ENCODE results near the gene MRPS23. TPM values are rescaled to one million over a fixed set of nuclear protein-coding genes. Genes with fewer than 3 reads are reported as not detected.

MRPS23 gene
- total and polyA plus RNA-seq, 2 of the 13 experiments (the other 11 are each of a cell fraction or from before 2014, with no cell fraction given) = 63.2 to 181 TPM

DNA sequence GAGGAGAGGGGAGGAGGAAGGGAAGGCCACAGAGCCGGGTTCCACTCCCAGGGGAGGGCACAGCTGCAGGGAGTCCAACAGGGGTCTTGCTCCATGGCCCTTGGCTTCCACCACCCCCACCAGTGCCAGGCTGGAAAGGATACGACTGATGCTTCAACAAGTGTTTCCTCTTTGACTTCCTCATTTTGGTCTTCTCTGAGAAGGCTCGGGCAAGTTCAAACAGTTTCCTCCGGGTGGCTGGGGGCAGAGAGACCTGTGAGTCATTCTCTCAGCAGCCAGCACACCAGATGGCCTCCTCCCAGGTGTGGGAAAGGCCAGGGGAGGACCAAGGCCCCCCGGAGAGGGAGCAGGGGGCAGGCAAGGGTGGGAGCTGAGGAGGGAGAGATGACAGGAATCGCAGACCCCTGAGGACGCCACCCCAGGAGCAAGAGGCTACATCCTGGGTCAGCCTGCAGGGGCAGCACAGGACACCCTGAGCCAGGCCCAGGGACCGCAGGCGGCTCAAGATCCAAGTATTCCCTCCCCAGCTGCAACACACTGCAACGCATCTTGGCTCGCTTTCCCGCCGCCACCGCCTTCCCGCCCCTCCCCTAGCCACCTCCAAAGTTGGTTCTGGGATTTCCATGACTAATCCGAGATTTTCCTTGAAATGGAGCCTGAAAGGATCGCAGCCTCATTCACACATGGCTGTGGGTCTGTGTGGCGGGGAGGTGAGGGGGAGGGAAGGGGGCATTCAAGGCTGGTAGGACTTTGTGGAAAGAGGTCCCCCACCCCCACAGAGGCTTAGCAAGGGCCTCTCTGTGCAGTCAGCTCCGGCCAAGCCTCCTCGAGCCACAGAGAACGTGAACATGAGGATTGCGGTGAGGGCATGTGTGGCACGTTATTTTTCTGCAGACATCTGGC is 18.4 kb upstream of the MRPS23 start:
- Histone ChIP-seq H3K36me3 (replicated peaks in 1 of 2; ENCODE audit: control insufficient read depth in 1 of 2, insufficient read depth in 2 of 2, low read length in 2 of 2) (peaks cover 0 to 7% of the 10 kb centered on the region in 2 experiments; a peak in 1 of 5 replicates), H3K4me2 (ENCODE audit: low read depth, low read length) (no peak overlapping the region), H3K79me2 (ENCODE audit: insufficient read depth, low read length) (peaks cover 11% of the 10 kb centered on the region), H3K27me3 (ENCODE audit: control insufficient read depth in 1 of 2, insufficient read depth in 2 of 2, low read length in 2 of 2) (no peaks in the 10 kb centered on the region; a peak in 1 of 5 replicates), H2AFZ (ENCODE audit: low read length) (no peak overlapping the region), H3K27ac (ENCODE audit: extremely low read length, insufficient read depth, low read length) (peak overlapping the region; percentile 19), H3K9me3 (ENCODE audit: low read length) (no peaks in the 10 kb centered on the region), H4K20me1 (ENCODE audit: insufficient read depth, low read length) (no peaks in the 10 kb centered on the region), H3K9ac (ENCODE audit: insufficient read depth, low read depth, low read length) (no peak overlapping the region), H3K4me1 (ENCODE audit: insufficient read depth, low read length) (peaks cover 55% of the 10 kb centered on the region), H3K4me3 (replicated peaks in 1 of 3; ENCODE audit: insufficient read depth in 1 of 3, low read depth in 2 of 3, low read length in 3 of 3) (no peak overlapping the region)
- peak; percentile 65 for ATAC-seq
- no peak for FAIRE-seq
- intact Hi-C loops (cut with micrococcal nuclease; ENCODE audit: unreplicated experiment) = no loop called here
- POLR2A ChIA-PET = interaction anchor here (1.3 to 4.7 kb wide), 5 partner anchors 7 to 139 kb away, joined by 4 to 32 read pairs (median 9); partner anchors contain the start of genes MRPS23 and SRSF1
- in situ Hi-C loops (cut with HindIII; ENCODE audit: extremely low pct_ligation_motif_present, low pct_unique_long_range_greater_than_20kb) = no loop called here
- CTCF ChIA-PET (ENCODE audit: low intra/inter-chr PET ratio, low total read pairs) = no interaction called here
- WGBS (ENCODE audit: low lambda C conversion rate) = 78% methylated on average over 22 of the region's 23 CpGs
- no TSS peak for BruUV-seq (replicated peaks)
- DNase-seq (ENCODE audit: low spot score) = peak; percentile 59
- TF ChIP-seq, protein P1, sequence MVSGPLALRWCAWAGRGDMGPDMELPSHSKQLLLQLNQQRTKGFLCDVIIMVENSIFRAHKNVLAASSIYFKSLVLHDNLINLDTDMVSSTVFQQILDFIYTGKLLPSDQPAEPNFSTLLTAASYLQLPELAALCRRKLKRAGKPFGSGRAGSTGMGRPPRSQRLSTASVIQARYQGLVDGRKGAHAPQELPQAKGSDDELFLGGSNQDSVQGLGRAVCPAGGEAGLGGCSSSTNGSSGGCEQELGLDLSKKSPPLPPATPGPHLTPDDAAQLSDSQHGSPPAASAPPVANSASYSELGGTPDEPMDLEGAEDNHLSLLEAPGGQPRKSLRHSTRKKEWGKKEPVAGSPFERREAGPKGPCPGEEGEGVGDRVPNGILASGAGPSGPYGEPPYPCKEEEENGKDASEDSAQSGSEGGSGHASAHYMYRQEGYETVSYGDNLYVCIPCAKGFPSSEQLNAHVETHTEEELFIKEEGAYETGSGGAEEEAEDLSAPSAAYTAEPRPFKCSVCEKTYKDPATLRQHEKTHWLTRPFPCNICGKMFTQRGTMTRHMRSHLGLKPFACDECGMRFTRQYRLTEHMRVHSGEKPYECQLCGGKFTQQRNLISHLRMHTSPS (CRISPR knock-in tag; IDR thresholded peaks at IDR 0.05; ENCODE audit: low read depth) = 0 out of 2 replicates have a peak, but pooled peaks have one; percentile 30
- TF ChIP-seq KLF16 (CRISPR knock-in tag; IDR thresholded peaks at IDR 0.05) (no peak), ZNF343 (CRISPR knock-in tag; IDR thresholded peaks at IDR 0.05) (no peak), ATAD3A (CRISPR knock-in tag; IDR thresholded peaks at IDR 0.05) (no peak), ZNF44 (CRISPR knock-in tag; IDR thresholded peaks at IDR 0.05) (no peak), ZNF660 (CRISPR knock-in tag; IDR thresholded peaks at IDR 0.05; ENCODE audit: borderline replicate concordance, low read depth) (no peak), ARID4A (CRISPR knock-in tag; IDR thresholded peaks at IDR 0.05; ENCODE audit: borderline replicate concordance) (no peak), SRF (IDR thresholded peaks at IDR 0.05; ENCODE audit: low read depth, low read length) (no peak), NONO (IDR thresholded peaks at IDR 0.05) (no peak), NONO (CRISPR knock-in tag; conservative IDR thresholded peaks at IDR 0.05) (no peak), SSRP1 (CRISPR knock-in tag; IDR thresholded peaks at IDR 0.05) (no peak), MEIS1 (CRISPR knock-in tag; IDR thresholded peaks at IDR 0.05; ENCODE audit: borderline replicate concordance) (0 out of 2 replicates have a peak, but pooled peaks have one; percentile 36), ELF3 (CRISPR knock-in tag; IDR thresholded peaks at IDR 0.05) (peak; percentile 49; the same call in 1 of the 2 replicates)
- TF ChIP-seq, protein P2, sequence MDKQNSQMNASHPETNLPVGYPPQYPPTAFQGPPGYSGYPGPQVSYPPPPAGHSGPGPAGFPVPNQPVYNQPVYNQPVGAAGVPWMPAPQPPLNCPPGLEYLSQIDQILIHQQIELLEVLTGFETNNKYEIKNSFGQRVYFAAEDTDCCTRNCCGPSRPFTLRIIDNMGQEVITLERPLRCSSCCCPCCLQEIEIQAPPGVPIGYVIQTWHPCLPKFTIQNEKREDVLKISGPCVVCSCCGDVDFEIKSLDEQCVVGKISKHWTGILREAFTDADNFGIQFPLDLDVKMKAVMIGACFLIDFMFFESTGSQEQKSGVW (CRISPR knock-in tag; IDR thresholded peaks at IDR 0.05; ENCODE audit: borderline replicate concordance) = no peak
- TF ChIP-seq, protein P3, sequence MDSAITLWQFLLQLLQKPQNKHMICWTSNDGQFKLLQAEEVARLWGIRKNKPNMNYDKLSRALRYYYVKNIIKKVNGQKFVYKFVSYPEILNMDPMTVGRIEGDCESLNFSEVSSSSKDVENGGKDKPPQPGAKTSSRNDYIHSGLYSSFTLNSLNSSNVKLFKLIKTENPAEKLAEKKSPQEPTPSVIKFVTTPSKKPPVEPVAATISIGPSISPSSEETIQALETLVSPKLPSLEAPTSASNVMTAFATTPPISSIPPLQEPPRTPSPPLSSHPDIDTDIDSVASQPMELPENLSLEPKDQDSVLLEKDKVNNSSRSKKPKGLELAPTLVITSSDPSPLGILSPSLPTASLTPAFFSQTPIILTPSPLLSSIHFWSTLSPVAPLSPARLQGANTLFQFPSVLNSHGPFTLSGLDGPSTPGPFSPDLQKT (CRISPR knock-in tag; IDR thresholded peaks at IDR 0.05; ENCODE audit: borderline replicate concordance) = no peak

Measured in HepG2 (cell line).